Measurements from ENCODE around the gene SNAP47. TPM values are rescaled to one million over a fixed set of nuclear protein-coding genes. Genes with fewer than 3 reads are reported as not detected.

The SNAP47 gene
- polyA plus RNA-seq, 1 donor from 2014 or later: 56.0 TPM

DNA sequence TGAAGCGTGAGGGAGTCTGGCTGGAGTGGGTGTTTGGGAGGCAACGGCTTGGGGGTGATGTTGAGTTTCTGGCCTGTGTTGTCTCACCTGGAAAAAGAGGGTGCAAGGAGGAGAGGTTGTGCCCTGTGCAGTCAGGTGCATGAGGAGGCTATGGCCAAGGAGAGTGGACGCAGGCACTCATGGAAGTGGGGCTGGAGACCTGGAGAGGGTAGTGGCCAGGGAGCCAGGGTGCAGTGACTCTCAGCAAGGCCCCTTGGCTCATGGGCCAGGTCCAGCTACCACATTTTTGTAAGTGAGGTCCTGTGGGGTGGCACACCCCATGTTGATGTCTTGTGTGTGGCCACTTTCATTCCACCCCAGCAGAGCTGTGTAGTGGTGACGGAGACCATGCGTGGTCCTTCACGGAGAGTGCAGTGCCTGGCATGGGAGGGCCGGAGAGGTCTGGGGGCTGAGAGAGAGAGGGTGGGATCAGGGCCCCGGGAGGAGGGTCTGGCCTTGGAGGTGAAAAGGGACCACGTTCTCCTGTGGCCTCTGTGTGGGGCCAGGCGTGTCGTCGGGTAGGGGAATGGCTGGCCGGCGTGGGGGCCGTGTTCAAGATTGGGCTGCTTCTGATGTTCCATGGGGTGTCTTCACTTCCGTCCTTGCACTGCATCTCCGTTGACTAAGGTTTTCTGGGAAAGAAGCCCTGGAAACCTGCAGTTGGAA is 6.1 kb downstream of the SNAP47 start:
- H2AFZ ChIP-seq (ENCODE audit: low read depth, low read length): no peak overlapping the region

DNA sequence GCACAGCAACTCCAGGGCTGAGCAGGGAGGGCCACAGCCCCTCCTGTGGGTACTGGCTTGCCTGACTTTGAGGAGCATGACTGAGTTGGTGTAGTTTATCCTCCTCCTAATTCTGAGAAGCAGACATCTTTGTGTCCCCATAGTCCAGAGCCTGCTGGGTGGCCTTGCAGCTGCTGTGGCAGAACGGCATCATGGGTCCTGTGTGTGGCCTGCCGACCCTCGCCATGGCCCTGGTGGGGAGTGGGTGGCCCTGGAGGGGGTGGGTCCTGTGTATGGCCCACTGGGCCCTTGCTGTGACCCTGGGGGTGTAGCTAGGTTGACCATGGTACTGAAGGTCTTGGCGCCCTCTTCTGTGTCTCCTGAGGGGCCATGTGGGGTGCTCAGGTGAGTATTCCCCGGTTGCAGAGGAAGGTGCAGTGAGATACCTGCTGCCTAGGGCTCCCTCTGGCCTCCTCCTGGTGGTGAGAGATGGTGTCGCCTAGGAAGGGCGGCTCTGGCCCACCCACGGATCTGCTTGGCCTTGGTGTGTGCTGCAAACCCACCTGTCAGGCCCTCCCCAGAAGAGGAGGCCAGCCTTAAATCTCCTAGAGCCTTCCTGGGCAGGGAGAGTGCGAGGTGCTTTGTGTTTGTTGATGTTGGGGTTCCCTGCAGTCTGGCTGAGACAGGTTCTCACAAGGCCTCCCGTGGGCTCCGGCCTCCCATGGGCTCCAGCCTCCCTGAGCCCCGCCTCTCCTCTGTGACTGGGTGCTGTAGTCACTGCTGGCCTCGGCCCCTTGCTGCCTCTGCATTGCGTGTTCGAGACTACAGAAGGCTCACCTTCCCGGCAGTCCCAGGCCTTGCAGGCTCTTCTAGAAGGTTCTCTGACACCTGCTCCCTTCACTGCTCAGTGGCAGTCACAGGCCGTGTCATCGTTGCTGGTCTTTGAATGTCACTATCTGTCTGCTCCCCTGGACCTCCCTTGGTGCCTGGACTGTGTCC is 7.8 kb downstream of the SNAP47 start:
- H3K27ac ChIP-seq (ENCODE audit: low read length): no peak overlapping the region
- H3F3A ChIP-seq (ENCODE audit: insufficient read depth, low read length, poor library complexity, severe bottlenecking): no peaks in the 10 kb centered on the region
- no peaks in the 10 kb centered on the region for H3K9me3 ChIP-seq (ENCODE audit: low read length)
- no peak overlapping the region for H3K4me2 ChIP-seq (ENCODE audit: low read length)
- H3K9ac ChIP-seq (ENCODE audit: low read length): no peak overlapping the region
- TF ChIP-seq POLR2AphosphoS5 (IDR thresholded peaks at IDR 0.05): no peak
- TF ChIP-seq, protein P1, sequence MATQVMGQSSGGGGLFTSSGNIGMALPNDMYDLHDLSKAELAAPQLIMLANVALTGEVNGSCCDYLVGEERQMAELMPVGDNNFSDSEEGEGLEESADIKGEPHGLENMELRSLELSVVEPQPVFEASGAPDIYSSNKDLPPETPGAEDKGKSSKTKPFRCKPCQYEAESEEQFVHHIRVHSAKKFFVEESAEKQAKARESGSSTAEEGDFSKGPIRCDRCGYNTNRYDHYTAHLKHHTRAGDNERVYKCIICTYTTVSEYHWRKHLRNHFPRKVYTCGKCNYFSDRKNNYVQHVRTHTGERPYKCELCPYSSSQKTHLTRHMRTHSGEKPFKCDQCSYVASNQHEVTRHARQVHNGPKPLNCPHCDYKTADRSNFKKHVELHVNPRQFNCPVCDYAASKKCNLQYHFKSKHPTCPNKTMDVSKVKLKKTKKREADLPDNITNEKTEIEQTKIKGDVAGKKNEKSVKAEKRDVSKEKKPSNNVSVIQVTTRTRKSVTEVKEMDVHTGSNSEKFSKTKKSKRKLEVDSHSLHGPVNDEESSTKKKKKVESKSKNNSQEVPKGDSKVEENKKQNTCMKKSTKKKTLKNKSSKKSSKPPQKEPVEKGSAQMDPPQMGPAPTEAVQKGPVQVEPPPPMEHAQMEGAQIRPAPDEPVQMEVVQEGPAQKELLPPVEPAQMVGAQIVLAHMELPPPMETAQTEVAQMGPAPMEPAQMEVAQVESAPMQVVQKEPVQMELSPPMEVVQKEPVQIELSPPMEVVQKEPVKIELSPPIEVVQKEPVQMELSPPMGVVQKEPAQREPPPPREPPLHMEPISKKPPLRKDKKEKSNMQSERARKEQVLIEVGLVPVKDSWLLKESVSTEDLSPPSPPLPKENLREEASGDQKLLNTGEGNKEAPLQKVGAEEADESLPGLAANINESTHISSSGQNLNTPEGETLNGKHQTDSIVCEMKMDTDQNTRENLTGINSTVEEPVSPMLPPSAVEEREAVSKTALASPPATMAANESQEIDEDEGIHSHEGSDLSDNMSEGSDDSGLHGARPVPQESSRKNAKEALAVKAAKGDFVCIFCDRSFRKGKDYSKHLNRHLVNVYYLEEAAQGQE (IDR thresholded peaks at IDR 0.05; ENCODE audit: borderline replicate concordance): no peak
- TF ChIP-seq RAD21 (conservative IDR thresholded peaks at IDR 0.05): no peak
- TF ChIP-seq EP300 (conservative IDR thresholded peaks at IDR 0.05; ENCODE audit: poor library complexity, severe bottlenecking): no peak
- no peak for TF ChIP-seq TAF1 (IDR thresholded peaks at IDR 0.05; ENCODE audit: low read depth)
- TF ChIP-seq EZH2 (IDR thresholded peaks at IDR 0.05; ENCODE audit: borderline replicate concordance, insufficient read depth, low read length, poor library complexity, severe bottlenecking): no peak
- TF ChIP-seq, protein P2, sequence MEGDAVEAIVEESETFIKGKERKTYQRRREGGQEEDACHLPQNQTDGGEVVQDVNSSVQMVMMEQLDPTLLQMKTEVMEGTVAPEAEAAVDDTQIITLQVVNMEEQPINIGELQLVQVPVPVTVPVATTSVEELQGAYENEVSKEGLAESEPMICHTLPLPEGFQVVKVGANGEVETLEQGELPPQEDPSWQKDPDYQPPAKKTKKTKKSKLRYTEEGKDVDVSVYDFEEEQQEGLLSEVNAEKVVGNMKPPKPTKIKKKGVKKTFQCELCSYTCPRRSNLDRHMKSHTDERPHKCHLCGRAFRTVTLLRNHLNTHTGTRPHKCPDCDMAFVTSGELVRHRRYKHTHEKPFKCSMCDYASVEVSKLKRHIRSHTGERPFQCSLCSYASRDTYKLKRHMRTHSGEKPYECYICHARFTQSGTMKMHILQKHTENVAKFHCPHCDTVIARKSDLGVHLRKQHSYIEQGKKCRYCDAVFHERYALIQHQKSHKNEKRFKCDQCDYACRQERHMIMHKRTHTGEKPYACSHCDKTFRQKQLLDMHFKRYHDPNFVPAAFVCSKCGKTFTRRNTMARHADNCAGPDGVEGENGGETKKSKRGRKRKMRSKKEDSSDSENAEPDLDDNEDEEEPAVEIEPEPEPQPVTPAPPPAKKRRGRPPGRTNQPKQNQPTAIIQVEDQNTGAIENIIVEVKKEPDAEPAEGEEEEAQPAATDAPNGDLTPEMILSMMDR (IDR thresholded peaks at IDR 0.05; ENCODE audit: poor library complexity, severe bottlenecking): no peak
- no peak for TF ChIP-seq SMC3 (conservative IDR thresholded peaks at IDR 0.05; ENCODE audit: poor library complexity)
- TF ChIP-seq MXI1 (conservative IDR thresholded peaks at IDR 0.05; ENCODE audit: poor library complexity, severe bottlenecking): no peak
- H3K27me3 ChIP-seq (ENCODE audit: insufficient read depth, low read depth, low read length): no peaks in the 10 kb centered on the region
- no peaks in the 10 kb centered on the region for H3K9me2 ChIP-seq (ENCODE audit: insufficient read depth, low read length)
- H3K36me3 ChIP-seq (ENCODE audit: insufficient read depth, low read length): peaks cover under 1% of the 10 kb centered on the region
- no peak overlapping the region for H3K4me3 ChIP-seq (ENCODE audit: low read length)
- H4K20me1 ChIP-seq (ENCODE audit: insufficient read depth): no peaks in the 10 kb centered on the region
- peaks cover 4% of the 10 kb centered on the region for H3K79me2 ChIP-seq (replicated peaks; ENCODE audit: insufficient read depth, low read length)
- H2AFZ ChIP-seq (ENCODE audit: low read depth, low read length): no peak overlapping the region

More for the DNA sequence above, 6.1 kb downstream of the SNAP47 start:
- H3K9me2 ChIP-seq (ENCODE audit: insufficient read depth, low read length): no peaks in the 10 kb centered on the region
- no peak overlapping the region for H3K4me3 ChIP-seq (ENCODE audit: low read length)
- H3K9ac ChIP-seq (ENCODE audit: low read length): no peak overlapping the region
- no peaks in the 10 kb centered on the region for H3F3A ChIP-seq (ENCODE audit: insufficient read depth, low read length, poor library complexity, severe bottlenecking)
- no peaks in the 10 kb centered on the region for H3K36me3 ChIP-seq (ENCODE audit: insufficient read depth, low read length)
- no peaks in the 10 kb centered on the region for H3K27me3 ChIP-seq (ENCODE audit: insufficient read depth, low read depth, low read length)
- H3K9me3 ChIP-seq (ENCODE audit: low read length): no peaks in the 10 kb centered on the region
- no peak overlapping the region for H3K27ac ChIP-seq (ENCODE audit: low read length)
- H4K20me1 ChIP-seq (ENCODE audit: insufficient read depth): no peaks in the 10 kb centered on the region
- peaks cover 19% of the 10 kb centered on the region for H3K79me2 ChIP-seq (replicated peaks; ENCODE audit: insufficient read depth, low read length)
- no peak overlapping the region for H3K4me2 ChIP-seq (ENCODE audit: low read length)
- TF ChIP-seq, protein P1 (IDR thresholded peaks at IDR 0.05; ENCODE audit: borderline replicate concordance): no peak
- TF ChIP-seq, protein P2 (IDR thresholded peaks at IDR 0.05; ENCODE audit: poor library complexity, severe bottlenecking): no peak
